Measurements from ENCODE around the gene COA1.
A peak's percentile ranks its signal among the peaks of the same experiment; 100 is the strongest.

COA1 gene

DNA sequence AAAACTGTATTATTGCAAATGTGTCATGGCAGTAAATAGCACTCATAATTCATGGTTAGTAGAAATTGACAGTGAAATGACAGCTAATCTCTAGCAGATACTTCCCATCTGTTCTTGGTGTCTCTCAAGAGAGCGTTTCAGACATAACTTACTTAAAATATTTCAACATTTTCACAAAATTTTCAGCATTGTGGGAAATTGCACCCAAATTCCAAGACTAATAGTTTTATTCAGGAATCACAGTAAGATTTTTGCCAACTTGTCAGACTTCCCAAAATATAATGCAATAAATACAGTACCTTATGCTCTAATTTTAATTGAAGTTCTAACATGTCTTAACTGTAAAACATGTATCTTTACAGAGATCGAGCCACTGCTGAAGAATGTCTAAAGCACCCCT lies 105.2 kb downstream of the COA1 start:
- H3K4me3 ChIP-seq (ENCODE audit: low read length in 2 of 2): no peak overlapping the region
- H3K9me3 ChIP-seq (ENCODE audit: control insufficient read depth in 2 of 2, low read length in 2 of 2): no peaks in the 10 kb centered on the region
- H3K9ac ChIP-seq (ENCODE audit: low read depth in 1 of 2, low read length in 2 of 2): no peak overlapping the region
- peaks cover 0 to 5% of the 10 kb centered on the region in 2 donors for H3K4me1 ChIP-seq (ENCODE audit: control insufficient read depth in 2 of 2, insufficient read depth in 2 of 2, low read length in 2 of 2)
- peaks cover 13 to 27% of the 10 kb centered on the region in 2 donors for H3K36me3 ChIP-seq (ENCODE audit: control insufficient read depth in 2 of 2, insufficient read depth in 2 of 2, low read length in 2 of 2)
- no peak overlapping the region for H3K27ac ChIP-seq (ENCODE audit: low read depth in 2 of 2, low read length in 2 of 2)
- no peaks in the 10 kb centered on the region for H3K27me3 ChIP-seq (ENCODE audit: control insufficient read depth in 2 of 2, insufficient read depth in 2 of 2, low read length in 2 of 2)

DNA sequence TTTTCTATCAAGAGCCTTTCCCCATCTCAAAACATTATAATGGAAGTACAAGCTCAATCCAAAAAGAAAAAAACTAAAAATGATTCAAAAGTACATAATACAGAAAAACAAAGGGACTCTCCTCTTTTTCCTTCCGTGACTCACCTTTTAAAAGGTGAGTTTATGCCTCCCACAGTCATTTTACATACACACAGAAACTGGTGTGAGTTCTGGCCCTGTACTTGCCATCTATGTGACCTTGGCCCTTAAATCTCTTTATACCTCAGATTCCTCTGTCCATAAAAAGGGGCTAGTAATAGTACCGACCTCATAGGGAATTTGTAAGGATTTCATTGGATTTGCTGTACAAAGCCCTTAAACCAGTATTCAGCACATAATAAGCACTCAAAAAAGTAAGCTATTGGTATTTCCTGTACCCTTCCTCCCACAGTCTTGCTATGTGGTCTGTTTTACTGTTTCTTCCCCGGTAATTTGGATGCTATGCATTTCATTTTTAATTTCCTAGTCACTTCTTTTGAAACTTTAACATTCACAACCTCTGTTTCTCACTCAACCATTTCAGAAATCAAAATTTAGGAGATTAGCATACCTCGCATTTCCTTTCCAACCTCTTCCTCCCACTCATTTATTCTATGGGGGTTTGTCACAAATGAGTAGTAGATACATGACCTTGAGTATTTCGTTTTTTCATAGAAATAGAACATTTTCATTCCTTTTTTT lies 107.4 kb downstream of the COA1 start:
- H3K36me3 ChIP-seq (ENCODE audit: control insufficient read depth in 2 of 2, insufficient read depth in 2 of 2, low read length in 2 of 2): peaks cover 21 to 27% of the 10 kb centered on the region in 2 donors
- no peaks in the 10 kb centered on the region for H3K9me3 ChIP-seq (ENCODE audit: control insufficient read depth in 2 of 2, low read length in 2 of 2)
- no peaks in the 10 kb centered on the region for H3K27me3 ChIP-seq (ENCODE audit: control insufficient read depth in 2 of 2, insufficient read depth in 2 of 2, low read length in 2 of 2)
- no peak overlapping the region for H3K4me3 ChIP-seq (ENCODE audit: low read length in 2 of 2)
- peaks cover 0 to 5% of the 10 kb centered on the region in 2 donors for H3K4me1 ChIP-seq (ENCODE audit: control insufficient read depth in 2 of 2, insufficient read depth in 2 of 2, low read length in 2 of 2)
- no peak overlapping the region for H3K27ac ChIP-seq (ENCODE audit: low read depth in 2 of 2, low read length in 2 of 2)
- no peak overlapping the region for H3K9ac ChIP-seq (ENCODE audit: low read depth in 1 of 2, low read length in 2 of 2)

DNA sequence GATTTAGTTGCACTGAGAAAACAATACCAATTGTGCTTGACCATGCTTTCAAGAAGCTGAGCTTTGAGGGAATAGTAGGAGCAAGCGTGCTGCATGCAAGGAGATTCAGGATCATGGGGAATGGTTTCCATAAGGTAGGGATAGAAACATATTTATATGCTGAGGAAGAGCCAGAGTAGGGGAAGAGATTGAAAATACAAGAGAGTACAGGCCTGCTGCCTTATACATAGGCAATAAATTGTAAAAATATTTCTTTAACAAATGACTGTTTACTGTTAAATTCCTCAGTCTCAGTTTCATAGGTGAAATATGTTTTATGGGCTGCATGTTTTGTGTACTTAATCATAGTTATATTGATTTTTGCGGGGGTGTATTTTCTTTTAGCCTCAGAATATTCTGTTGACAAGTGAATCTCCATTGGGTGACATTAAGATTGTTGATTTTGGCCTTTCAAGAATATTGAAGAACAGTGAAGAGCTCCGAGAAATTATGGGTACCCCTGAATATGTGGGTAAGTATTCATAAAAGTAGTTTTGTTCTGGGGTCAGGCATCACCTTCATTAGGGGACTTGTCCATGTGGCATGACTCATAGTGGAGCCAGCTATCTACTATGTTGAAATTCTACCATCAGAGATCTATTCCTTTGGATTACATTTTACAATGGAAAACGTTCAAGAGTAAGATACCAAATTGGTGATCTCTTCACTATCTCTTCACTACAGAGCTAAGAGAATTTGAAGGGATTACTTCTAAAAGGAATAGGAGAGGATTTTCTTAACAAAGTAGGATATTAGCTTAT lies 109.9 kb downstream of the COA1 start:
- H3K4me3 ChIP-seq (ENCODE audit: low read length in 2 of 2): no peak overlapping the region
- no peaks in the 10 kb centered on the region for H3K27me3 ChIP-seq (ENCODE audit: control insufficient read depth in 2 of 2, insufficient read depth in 2 of 2, low read length in 2 of 2)
- H3K27ac ChIP-seq (ENCODE audit: low read depth in 2 of 2, low read length in 2 of 2): no peak overlapping the region
- H3K36me3 ChIP-seq (ENCODE audit: control insufficient read depth in 2 of 2, insufficient read depth in 2 of 2, low read length in 2 of 2): peaks cover 15 to 20% of the 10 kb centered on the region in 2 donors
- H3K9ac ChIP-seq (ENCODE audit: low read depth in 1 of 2, low read length in 2 of 2): no peak overlapping the region
- no peaks in the 10 kb centered on the region for H3K9me3 ChIP-seq (ENCODE audit: control insufficient read depth in 2 of 2, low read length in 2 of 2)
- H3K4me1 ChIP-seq (ENCODE audit: control insufficient read depth in 2 of 2, insufficient read depth in 2 of 2, low read length in 2 of 2): peaks cover 0 to 3% of the 10 kb centered on the region in 2 donors

DNA sequence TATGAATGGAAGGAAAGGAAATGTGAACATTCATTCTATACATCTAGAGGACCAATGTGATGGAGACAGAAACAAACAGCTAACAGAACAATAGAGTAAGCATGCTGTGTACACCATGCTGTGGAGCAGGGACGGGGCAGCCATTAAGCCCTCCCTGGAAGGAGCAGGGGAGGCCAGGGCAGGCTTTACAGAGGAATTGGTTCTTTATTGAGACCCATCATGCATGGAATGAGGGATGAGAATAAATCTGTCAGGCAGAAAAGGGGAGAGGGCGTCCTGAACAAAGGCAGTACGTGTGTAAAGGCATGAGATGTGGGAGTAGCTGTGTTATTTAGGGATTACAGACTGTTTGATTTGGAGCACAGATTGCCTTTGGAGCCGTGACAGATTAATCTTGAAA lies 111.2 kb downstream of the COA1 start:
- no peak overlapping the region for H3K9ac ChIP-seq (ENCODE audit: low read depth in 1 of 2, low read length in 2 of 2)
- peaks cover 3% of the 10 kb centered on the region in 2 donors for H3K4me1 ChIP-seq (ENCODE audit: control insufficient read depth in 2 of 2, insufficient read depth in 2 of 2, low read length in 2 of 2)
- H3K27ac ChIP-seq (ENCODE audit: low read depth in 2 of 2, low read length in 2 of 2): no peak overlapping the region
- H3K4me3 ChIP-seq (ENCODE audit: low read length in 2 of 2): no peak overlapping the region
- H3K9me3 ChIP-seq (ENCODE audit: control insufficient read depth in 2 of 2, low read length in 2 of 2): no peaks in the 10 kb centered on the region
- H3K27me3 ChIP-seq (ENCODE audit: control insufficient read depth in 2 of 2, insufficient read depth in 2 of 2, low read length in 2 of 2): no peaks in the 10 kb centered on the region
- peaks cover 10 to 20% of the 10 kb centered on the region in 2 donors for H3K36me3 ChIP-seq (ENCODE audit: control insufficient read depth in 2 of 2, insufficient read depth in 2 of 2, low read length in 2 of 2)

DNA sequence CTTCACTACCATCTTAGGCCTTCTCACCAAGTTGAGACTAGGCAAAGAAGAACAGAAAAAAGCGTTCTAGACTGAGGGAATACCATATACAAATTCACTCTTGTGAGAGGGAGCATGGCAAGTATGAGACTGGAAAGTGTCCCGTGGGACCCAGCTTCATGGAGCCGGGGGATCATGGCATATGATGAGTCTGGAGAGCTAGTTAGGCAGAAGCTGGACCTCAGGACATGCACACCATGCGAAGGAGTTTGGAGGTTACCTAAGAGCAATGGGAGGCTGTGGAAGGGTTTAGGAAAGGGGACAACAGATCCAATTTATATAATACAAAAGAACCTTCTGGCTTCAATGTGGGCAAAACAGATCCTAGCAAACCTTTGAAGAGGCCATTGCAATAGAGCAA lies 112.3 kb downstream of the COA1 start:
- Histone ChIP-seq H3K9me3 (ENCODE audit: control insufficient read depth in 2 of 2, low read length in 2 of 2) (no peaks in the 10 kb centered on the region), H3K27ac (ENCODE audit: low read depth in 2 of 2, low read length in 2 of 2) (no peak overlapping the region), H3K9ac (ENCODE audit: low read depth in 1 of 2, low read length in 2 of 2) (no peak overlapping the region), H3K36me3 (ENCODE audit: control insufficient read depth in 2 of 2, insufficient read depth in 2 of 2, low read length in 2 of 2) (peaks cover 12 to 20% of the 10 kb centered on the region in 2 donors), H3K4me3 (ENCODE audit: low read length in 2 of 2) (no peak overlapping the region), H3K4me1 (ENCODE audit: control insufficient read depth in 2 of 2, insufficient read depth in 2 of 2, low read length in 2 of 2) (peaks cover under 1 to 3% of the 10 kb centered on the region in 2 donors), H3K27me3 (ENCODE audit: control insufficient read depth in 2 of 2, insufficient read depth in 2 of 2, low read length in 2 of 2) (no peaks in the 10 kb centered on the region)

DNA sequence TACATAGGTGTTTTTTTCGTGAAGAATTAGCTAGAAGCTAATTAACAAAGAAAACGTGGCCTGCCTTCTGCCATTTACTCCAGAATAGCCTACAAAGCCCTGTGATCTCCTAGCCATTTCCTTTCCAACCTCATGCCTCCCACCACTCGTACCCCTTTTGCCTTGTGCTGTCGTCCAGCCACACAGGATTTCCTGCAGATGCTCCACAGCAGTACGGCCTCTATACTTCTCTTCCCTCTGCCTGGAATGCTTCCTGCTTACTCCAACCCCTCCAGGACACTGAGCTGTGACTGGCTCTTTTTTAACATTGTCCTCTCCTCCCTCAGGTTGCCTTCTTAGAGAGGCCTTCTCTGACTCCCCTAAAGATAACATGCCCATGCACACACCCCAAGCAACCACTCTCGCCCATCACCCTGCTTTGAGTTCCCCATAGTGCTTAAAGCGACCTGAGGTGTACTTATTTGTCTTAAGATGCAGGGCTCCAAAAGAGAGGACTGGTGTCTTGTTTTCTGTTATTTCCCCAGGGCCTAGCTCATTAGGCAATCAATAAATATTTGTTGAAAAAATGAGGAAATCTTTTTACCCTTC lies 113.7 kb downstream of the COA1 start:
- H3K27me3 ChIP-seq (ENCODE audit: control insufficient read depth in 2 of 2, insufficient read depth in 2 of 2, low read length in 2 of 2): no peaks in the 10 kb centered on the region
- H3K36me3 ChIP-seq (ENCODE audit: control insufficient read depth in 2 of 2, insufficient read depth in 2 of 2, low read length in 2 of 2): peaks cover 16 to 20% of the 10 kb centered on the region in 2 donors
- no peak overlapping the region for H3K27ac ChIP-seq (ENCODE audit: low read depth in 2 of 2, low read length in 2 of 2)
- H3K9me3 ChIP-seq (ENCODE audit: control insufficient read depth in 2 of 2, low read length in 2 of 2): no peaks in the 10 kb centered on the region
- H3K4me1 ChIP-seq (ENCODE audit: control insufficient read depth in 2 of 2, insufficient read depth in 2 of 2, low read length in 2 of 2): peaks cover 2 to 3% of the 10 kb centered on the region in 2 donors
- no peak overlapping the region for H3K9ac ChIP-seq (ENCODE audit: low read depth in 1 of 2, low read length in 2 of 2)
- H3K4me3 ChIP-seq (ENCODE audit: low read length in 2 of 2): no peak overlapping the region

DNA sequence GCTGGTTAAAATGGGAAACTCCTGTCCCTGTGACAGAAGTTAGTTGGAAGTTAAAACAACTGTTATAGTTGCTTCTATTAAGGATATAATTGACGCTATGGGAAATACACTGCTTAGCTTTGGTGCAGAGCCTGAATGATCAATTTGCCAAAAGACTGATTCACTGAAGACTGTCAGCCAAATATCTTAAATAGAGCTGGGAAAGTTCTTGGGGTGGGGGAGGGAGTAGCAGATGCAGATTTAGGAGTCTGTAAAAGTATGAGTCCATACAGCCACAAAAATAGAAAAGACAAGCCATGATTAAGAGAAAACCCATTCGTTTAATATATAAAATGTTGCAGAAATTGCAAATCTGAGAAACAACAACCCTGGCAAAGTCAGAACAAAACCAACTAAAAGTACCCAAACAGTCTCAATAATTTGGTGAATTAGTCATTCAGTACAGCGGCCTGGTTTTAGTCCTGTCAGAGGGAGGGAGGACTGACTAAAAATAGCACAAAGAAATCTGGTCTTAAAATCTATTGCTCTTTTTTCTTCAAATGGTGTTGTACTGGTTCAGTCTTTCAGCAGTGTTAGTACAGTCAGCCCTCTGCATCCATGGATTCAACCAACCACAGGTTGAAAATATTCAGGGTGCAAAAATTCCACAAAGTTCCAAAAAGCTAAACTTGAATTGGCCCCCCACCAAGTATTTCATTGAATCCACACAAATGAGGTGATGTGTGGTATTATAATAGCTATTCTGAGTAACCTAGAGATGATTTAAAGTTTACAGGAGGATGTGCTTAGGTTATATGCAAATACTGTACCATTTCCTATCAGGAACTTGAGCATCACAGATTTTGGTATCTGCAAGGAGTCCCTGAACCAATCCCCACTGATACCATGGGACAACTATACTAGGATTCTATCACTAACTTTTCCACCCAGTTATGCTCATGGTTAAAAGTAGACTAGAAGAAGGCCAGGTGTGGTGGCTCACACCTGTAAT lies 116.4 kb downstream of the COA1 start:
- no peaks in the 10 kb centered on the region for H3K27me3 ChIP-seq (ENCODE audit: control insufficient read depth in 2 of 2, insufficient read depth in 2 of 2, low read length in 2 of 2)
- no peak overlapping the region for H3K4me3 ChIP-seq (ENCODE audit: low read length in 2 of 2)
- H3K27ac ChIP-seq (ENCODE audit: low read depth in 2 of 2, low read length in 2 of 2): peak overlapping the region in 1 of 2 donors; percentile 19
- H3K4me1 ChIP-seq (ENCODE audit: control insufficient read depth in 2 of 2, insufficient read depth in 2 of 2, low read length in 2 of 2): peaks cover 2 to 3% of the 10 kb centered on the region in 2 donors
- H3K36me3 ChIP-seq (ENCODE audit: control insufficient read depth in 2 of 2, insufficient read depth in 2 of 2, low read length in 2 of 2): peaks cover 19 to 25% of the 10 kb centered on the region in 2 donors
- H3K9me3 ChIP-seq (ENCODE audit: control insufficient read depth in 2 of 2, low read length in 2 of 2): no peaks in the 10 kb centered on the region
- H3K9ac ChIP-seq (ENCODE audit: low read depth in 1 of 2, low read length in 2 of 2): no peak overlapping the region

DNA sequence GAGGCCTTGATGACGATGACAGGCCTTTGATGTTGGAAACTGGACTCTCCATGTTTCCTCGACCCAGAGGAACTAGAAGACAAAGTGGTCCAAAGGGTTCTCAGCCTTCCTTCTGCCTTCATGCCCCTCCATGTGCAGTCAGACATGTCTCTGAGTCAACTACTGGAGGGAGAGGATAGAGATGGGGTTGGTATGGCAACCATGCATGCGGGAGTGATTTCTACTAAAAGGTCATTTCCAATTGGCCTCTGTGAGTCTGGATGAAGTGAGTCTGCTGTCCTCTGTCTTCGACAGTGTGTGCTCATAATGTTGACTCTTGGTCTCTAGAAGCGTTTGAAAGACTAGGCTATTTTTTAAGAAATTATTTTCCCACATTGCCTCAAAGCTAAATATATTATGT lies 117.2 kb downstream of the COA1 start:
- Histone ChIP-seq H3K27me3 (ENCODE audit: control insufficient read depth in 2 of 2, insufficient read depth in 2 of 2, low read length in 2 of 2) (no peaks in the 10 kb centered on the region), H3K4me3 (ENCODE audit: low read length in 2 of 2) (no peak overlapping the region), H3K9me3 (ENCODE audit: control insufficient read depth in 2 of 2, low read length in 2 of 2) (no peaks in the 10 kb centered on the region), H3K9ac (ENCODE audit: low read depth in 1 of 2, low read length in 2 of 2) (no peak overlapping the region), H3K4me1 (ENCODE audit: control insufficient read depth in 2 of 2, insufficient read depth in 2 of 2, low read length in 2 of 2) (peaks cover 2 to 3% of the 10 kb centered on the region in 2 donors), H3K36me3 (ENCODE audit: control insufficient read depth in 2 of 2, insufficient read depth in 2 of 2, low read length in 2 of 2) (peaks cover 19 to 22% of the 10 kb centered on the region in 2 donors), H3K27ac (ENCODE audit: low read depth in 2 of 2, low read length in 2 of 2) (no peak overlapping the region)

DNA sequence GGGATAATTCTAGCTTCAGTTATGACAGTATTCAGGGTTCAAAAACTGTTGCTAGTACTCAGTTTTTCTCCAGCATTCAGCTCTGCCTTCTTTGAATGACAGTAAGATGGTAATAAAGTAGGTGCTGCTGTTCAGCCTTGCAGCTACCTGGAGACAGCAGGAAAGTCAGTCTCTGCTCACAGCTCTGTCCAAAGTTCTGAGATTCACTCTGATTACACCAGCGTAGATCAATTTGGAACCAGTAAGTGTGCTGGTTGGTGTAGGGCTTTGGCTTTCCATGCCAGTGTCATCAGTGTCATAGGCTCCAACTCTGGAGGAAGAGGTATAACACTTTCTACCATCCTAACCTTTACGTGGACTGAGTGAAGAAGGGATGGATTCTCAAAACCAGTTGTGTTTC lies 120.2 kb downstream of the COA1 start:
- Histone ChIP-seq H3K9me3 (ENCODE audit: control insufficient read depth in 2 of 2, low read length in 2 of 2) (no peaks in the 10 kb centered on the region), H3K27ac (ENCODE audit: low read depth in 2 of 2, low read length in 2 of 2) (no peak overlapping the region), H3K36me3 (ENCODE audit: control insufficient read depth in 2 of 2, insufficient read depth in 2 of 2, low read length in 2 of 2) (peaks cover 14 to 21% of the 10 kb centered on the region in 2 donors), H3K27me3 (ENCODE audit: control insufficient read depth in 2 of 2, insufficient read depth in 2 of 2, low read length in 2 of 2) (no peaks in the 10 kb centered on the region), H3K9ac (ENCODE audit: low read depth in 1 of 2, low read length in 2 of 2) (no peak overlapping the region), H3K4me1 (ENCODE audit: control insufficient read depth in 2 of 2, insufficient read depth in 2 of 2, low read length in 2 of 2) (peaks cover 2 to 3% of the 10 kb centered on the region in 2 donors), H3K4me3 (ENCODE audit: low read length in 2 of 2) (no peak overlapping the region)
